ENCODE results near the gene UFC1.

The UFC1 gene

GRCh38 chr1:161137881-161138280 lies 15.9 kb upstream of the UFC1 start:
- no peak for DNase-seq

DNA sequence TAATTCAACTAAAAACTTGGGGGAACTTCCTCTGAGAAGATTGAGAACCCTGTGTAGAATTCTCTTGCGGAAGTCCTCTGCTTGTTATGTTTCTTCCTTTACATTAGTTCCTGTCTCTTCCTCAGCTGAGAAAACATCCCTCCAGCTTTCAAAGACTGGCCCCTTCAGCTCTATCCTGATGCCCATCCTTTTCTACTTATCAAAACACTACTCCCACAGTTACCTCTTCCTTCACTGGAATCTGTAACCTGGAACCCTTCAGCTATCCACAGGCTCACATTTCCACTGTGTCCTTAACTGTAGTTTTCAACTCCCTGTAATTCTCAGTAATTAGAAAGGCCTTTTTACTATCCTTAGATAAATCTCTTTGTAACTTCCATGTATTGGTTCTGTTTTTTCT lies 15.3 kb upstream of the UFC1 start:
- no peak for DNase-seq

DNA sequence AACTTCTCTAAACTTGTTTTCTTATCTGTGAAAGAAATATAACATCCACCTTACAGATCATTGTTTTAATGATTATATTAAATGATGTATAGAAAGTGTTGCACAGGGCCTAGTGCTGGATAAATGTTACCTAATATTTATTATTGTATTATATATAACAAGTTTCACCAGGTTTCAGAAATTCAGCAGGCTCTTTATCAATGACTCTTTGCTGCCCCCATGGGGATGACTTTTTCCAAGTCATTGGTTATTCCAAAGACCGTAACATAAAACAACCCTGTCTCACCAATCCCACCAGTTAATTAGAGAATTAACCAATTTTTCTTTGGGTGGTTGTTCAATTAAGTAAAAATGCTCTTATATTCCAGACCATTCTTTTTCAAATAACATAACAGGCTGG lies 14.0 kb upstream of the UFC1 start:
- peak in 1 of 2 donors; percentile 87 for DNase-seq

DNA sequence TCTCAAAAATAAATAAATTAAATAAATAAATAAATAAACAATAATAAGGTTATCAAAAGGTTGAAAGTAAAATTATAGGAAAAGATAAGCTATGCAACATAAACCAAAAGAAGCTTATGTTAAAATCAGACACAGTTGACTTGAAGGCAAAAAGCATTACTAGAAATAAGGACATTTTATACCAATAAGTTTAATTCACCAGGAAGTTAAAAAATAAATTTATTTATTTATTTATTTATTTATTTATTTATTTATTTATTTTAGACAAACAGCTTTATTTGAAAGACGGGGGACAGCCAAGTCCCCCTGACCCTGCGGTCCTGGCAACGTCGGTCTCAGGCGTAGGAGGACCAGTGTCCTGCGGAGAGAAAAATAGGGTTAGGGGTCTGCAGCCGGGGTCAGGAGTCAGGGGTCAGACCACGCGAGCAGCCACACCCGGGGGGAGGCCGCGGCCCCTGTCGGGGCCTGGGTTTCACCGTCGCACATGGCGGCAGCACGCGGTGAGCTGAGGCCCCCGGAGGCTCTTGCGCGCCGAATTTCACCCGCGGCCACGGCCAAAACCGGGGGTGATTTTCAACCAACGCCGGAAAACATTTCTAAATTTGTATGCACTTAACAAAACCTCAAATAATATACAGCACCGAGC lies 12.9 kb upstream of the UFC1 start:
- no peak for DNase-seq

DNA sequence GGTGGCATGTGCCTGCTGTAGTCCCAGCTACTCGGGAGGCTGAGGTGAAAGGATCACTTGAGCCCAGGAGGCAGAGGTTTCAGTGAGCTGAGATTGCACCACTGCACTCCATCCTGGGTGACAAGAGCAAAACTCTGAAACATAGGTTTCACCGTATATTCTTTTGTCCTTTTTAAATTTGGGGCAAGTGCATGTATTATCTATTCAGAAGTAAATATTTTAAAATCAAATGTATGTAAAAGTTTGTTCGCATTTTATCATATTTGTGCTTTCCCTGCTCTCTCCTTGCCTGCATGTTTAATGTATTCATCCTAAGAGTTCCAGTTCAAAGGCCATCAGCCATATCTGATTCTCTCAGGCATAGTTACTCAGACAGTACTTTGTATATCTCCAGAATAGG lies 7.9 kb upstream of the UFC1 start:
- DNase-seq: no peak

GRCh38 chr1:161153176-161153575 lies 602 bp upstream of the UFC1 start:
- no peak for DNase-seq

DNA sequence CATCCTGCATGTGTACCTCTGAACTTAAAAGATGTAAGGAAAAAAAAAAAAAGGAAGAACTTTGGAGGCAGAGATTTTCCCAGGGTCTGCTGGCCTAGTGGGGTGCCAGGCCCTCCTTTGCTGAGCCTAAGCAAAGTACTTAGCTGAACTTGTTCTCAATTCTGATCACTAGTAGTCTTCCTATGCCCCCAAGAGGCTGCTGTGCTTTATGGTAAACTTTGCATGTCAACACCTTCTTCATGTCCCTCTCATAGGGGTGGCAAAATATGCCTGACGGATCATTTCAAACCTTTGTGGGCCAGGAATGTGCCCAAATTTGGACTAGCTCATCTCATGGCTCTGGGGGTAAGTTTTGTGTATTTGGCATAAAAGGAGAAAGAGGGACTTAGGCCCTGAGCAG lies 4.1 kb downstream of the UFC1 start:
- no peak for DNase-seq

GRCh38 chr1:161158316-161159010 lies 4.7 kb downstream of the UFC1 start:
- DNase-seq: no peak

- peak; percentile 82 to 93 for DNase-seq
These were observed 5.5 kb downstream of the UFC1 start, which contains the start of gene USP21 for GRCh38 chr1:161159087-161159912. Gene USP21 (plus strand): TSS chr1:161159500. CDS start chr1:161160641, 1,141 bp downstream.

DNA sequence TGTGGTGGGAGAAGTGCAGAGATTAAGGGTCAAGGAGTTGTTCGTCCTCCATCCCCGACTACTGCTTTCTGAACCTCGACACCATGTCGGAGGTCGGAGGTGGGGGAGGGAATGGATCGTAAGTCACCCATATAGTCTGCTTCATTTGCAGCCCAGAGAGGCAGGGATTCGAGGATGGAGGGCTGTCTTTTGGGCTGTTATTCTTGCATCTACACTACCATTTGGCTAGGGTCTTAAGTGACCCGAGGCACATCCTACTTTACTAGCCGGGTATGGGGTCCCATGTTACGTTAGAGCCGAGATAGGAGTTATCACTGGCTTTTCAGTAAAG lies 6.1 kb downstream of the UFC1 start:
- no peak for DNase-seq

GRCh38 chr1:161160671-161161145 lies 6.9 kb downstream of the UFC1 start:
- no peak for DNase-seq

- no peak for DNase-seq
These were observed 7.9 kb downstream of the UFC1 start for GRCh38 chr1:161161652-161162051.

- DNase-seq: no peak
These were observed 8.3 kb downstream of the UFC1 start for GRCh38 chr1:161162052-161162451.

DNA sequence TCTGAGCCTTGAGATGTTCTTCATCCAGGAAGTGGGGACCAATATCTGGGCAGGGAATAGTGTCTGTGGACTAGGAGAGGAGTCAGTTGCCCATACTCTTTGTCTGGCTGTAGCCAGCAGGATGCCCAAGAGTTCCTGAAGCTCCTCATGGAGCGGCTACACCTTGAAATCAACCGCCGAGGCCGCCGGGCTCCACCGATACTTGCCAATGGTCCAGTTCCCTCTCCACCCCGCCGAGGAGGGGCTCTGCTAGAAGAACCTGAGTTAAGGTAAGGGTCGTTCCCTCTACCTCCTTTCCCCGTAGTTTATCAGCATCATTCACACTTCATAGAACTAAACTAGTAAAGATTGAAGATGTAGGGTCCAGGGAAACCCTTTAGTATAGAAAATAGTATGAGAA lies 9.0 kb downstream of the UFC1 start:
- DNase-seq: no peak

DNA sequence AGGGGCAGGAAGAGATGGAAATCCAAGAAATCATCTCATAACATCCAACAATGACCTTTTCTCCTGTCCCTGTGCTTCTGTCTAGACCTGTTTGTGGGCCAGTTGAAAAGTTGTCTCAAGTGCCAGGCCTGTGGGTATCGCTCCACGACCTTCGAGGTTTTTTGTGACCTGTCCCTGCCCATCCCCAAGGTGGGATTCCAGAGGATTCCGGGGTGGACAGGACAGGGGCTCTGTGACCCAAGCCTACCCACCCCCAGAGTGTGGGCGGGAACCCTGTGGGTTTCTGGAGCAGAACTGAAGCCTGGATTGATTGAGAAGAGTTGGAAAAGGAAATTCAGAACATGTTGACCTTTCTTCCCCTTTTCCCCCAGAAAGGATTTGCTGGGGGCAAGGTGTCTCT lies 10.0 kb downstream of the UFC1 start:
- no peak for DNase-seq

GRCh38 chr1:161164901-161165610 lies 11.3 kb downstream of the UFC1 start:
- no peak for DNase-seq

DNA sequence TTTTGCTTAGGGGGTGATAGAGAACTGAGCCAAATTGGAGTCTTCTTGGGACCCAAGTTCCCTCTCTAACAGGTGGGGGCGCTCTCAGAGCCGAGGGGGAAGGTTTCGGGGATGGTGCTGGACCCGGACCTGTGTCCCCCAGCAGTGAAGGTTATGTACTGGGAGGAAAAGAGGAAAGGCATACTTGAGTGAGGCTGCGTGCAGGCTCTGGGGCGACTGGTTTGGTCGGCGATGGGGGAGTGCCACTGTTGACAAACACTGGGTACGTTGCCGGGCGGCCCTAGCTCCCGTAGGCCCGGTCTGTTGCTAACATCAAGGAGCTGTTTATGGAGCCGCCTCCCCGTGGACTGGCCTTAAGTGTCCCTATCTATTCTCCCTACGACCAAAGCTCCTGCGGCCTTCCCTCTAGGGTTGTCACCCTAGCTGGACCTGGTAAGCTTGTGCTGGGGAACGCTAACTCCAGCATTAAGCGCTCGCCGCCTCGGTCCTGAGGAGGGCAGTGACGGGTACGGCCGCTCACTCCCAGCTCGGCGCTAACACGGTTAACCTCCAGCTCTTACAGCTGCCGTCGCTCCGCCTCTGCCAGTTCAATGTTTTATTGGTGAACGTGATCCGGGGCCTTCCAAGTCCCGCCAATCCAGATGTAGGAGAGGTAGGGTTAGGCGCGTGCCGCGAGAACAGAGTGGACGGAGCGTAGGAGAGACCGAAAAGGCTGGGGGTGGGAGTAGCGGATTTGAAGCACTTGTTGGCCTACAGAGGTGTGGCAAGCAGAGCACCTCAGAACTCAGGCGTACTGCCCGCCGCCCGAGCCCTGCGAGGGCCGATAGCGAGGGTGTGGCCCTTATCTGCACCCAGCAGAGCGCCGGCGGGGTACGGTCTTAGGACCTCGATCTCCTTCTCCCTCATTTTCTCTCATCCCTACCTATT lies 12.2 kb downstream of the UFC1 start, which contains the start of gene PPOX:
Gene PPOX (plus strand): TSS at position 685 of the 927 bp plus-strand sequence. CDS start 422 bp downstream, outside the sequence.
- peak; percentile 94 to 95 for DNase-seq

DNA sequence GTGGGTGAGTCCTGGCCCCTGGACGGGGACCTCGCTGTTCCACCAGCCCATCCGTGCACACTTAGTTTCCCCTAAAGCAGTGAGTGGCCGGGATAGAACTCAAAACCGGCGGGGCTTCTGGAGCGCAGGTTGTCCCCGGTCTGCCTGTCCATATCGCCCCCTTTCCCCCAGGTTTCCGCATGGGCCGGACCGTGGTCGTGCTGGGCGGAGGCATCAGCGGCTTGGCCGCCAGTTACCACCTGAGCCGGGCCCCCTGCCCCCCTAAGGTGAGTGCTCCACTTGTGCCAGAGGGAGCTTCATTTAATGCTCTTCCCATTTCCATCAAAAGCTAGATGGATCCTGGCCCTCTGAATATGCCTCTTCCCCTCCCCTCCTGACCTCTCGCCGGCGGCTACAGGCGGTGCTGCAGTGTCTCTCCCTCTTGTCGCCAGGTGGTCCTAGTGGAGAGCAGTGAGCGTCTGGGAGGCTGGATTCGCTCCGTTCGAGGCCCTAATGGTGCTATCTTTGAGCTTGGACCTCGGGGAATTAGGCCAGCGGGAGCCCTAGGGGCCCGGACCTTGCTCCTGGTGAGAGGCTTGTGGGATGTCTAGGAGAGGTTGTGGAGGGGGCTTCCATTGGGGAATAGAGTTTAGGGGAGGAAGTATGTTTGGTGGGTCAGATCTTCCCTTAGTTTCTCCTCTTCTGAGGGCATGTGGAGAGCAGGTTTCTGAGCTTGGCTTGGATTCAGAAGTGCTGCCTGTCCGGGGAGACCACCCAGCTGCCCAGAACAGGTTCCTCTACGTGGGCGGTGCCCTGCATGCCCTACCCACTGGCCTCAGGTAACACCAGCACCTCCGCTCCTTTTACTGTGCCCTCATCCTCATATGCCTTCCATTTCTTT lies 13.1 kb downstream of the UFC1 start:
- no peak for DNase-seq

- DNase-seq: no peak
These were observed 15.1 kb downstream of the UFC1 start for GRCh38 chr1:161168906-161169305.

DNA sequence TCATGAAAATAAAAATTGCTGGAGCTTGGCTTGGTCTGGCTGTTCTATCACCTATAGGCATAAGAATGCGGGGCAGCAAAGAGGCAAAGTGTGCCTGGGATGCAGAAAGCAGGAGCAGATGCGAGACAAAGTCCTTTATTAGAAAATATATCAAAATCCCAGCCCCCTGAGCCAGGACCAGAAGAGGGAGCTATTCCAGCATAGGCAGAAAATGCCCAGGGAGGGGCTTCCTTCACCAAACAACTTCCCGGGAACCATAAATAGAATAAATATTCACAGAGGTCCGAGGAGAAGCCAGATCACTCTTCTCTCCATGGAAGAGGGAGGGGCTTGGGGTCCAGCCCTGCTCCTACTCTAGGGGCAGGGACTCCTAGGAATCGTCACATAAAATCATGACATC lies 17.4 kb downstream of the UFC1 start:
- DNase-seq: no peak

DNA sequence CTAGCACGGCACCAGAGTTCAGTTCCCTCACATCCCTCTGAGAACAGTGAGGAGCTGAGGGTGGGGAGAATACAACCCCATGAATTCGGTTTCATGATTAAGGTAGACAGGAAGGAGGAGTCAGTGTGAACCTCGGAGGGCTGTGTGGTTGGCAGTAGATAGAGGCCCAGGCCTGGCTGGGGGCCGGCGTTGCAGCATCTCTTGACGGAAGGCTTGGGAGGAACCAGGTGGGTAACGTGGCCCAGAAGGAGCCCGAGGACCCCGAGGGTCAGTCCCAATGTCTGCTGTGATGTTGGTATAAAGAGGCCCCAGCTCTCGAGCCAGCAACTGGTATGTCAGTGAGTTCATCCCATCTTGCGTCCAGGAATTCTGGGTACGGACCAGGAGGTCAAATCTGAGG lies 17.9 kb downstream of the UFC1 start:
- DNase-seq: no peak
